ENCODE measurements around the gene ADAMTS8.

ADAMTS8 gene

GRCh38 chr11:130413405-130414106 lies 14.9 kb downstream of the ADAMTS8 start:
- Histone ChIP-seq H4K20me1 (ENCODE audit: insufficient read depth, low read length) (no peaks in the 10 kb centered on the region), H3K36me3 (replicated peaks; ENCODE audit: low read depth, low read length) (no peaks in the 10 kb centered on the region), H3K4me1 (ENCODE audit: low read length) (peaks cover 7% of the 10 kb centered on the region; the same call in 1 of the 2 replicates), H3K79me2 (ENCODE audit: low read length) (no peaks in the 10 kb centered on the region), H3K4me2 (ENCODE audit: low read length) (no peak overlapping the region), H3K9me3 (ENCODE audit: insufficient read depth, low read length) (no peaks in the 10 kb centered on the region), H2AFZ (ENCODE audit: low read depth, low read length) (no peak overlapping the region), H3K27ac (ENCODE audit: low read length) (no peak overlapping the region), H3K27me3 (ENCODE audit: low read depth, low read length) (peaks cover 29% of the 10 kb centered on the region), H3K4me3 (ENCODE audit: low read length) (no peak overlapping the region), H3K9ac (ENCODE audit: low read length) (no peak overlapping the region)
- TF ChIP-seq EZH2phosphoT487 (IDR thresholded peaks at IDR 0.05; ENCODE audit: low read depth) (no peak), CTCF (IDR thresholded peaks at IDR 0.05; ENCODE audit: low read depth, low read length) (no peak)

- no peak for TF ChIP-seq CTCF (IDR thresholded peaks at IDR 0.05; ENCODE audit: low read depth, low read length)
- no peak for TF ChIP-seq EZH2phosphoT487 (IDR thresholded peaks at IDR 0.05; ENCODE audit: low read depth)
- no peak overlapping the region for H3K27ac ChIP-seq (ENCODE audit: low read length)
- H3K9ac ChIP-seq (ENCODE audit: low read length): no peak overlapping the region
- no peaks in the 10 kb centered on the region for H3K79me2 ChIP-seq (ENCODE audit: low read length)
- no peak overlapping the region for H2AFZ ChIP-seq (ENCODE audit: low read depth, low read length)
- H3K9me3 ChIP-seq (ENCODE audit: insufficient read depth, low read length): no peaks in the 10 kb centered on the region
- peaks cover 29% of the 10 kb centered on the region for H3K27me3 ChIP-seq (ENCODE audit: low read depth, low read length)
- no peaks in the 10 kb centered on the region for H3K36me3 ChIP-seq (replicated peaks; ENCODE audit: low read depth, low read length)
- H3K4me1 ChIP-seq (ENCODE audit: low read length): peaks cover 7% of the 10 kb centered on the region; the same call in 1 of the 2 replicates
- H4K20me1 ChIP-seq (ENCODE audit: insufficient read depth, low read length): no peaks in the 10 kb centered on the region
- H3K4me2 ChIP-seq (ENCODE audit: low read length): no peak overlapping the region
- no peak overlapping the region for H3K4me3 ChIP-seq (ENCODE audit: low read length)
Observed at GRCh38 chr11:130411223-130411622, 17.2 kb downstream of the ADAMTS8 start.

GRCh38 chr11:130409594-130410388 lies 18.6 kb downstream of the ADAMTS8 start:
- Histone ChIP-seq H3K9ac (ENCODE audit: low read length) (no peak overlapping the region), H2AFZ (ENCODE audit: low read depth, low read length) (no peak overlapping the region), H3K27ac (ENCODE audit: low read length) (no peak overlapping the region), H3K36me3 (replicated peaks; ENCODE audit: low read depth, low read length) (no peaks in the 10 kb centered on the region), H4K20me1 (ENCODE audit: insufficient read depth, low read length) (no peaks in the 10 kb centered on the region), H3K27me3 (ENCODE audit: low read depth, low read length) (peaks cover 29% of the 10 kb centered on the region), H3K4me3 (ENCODE audit: low read length) (no peak overlapping the region), H3K9me3 (ENCODE audit: insufficient read depth, low read length) (no peaks in the 10 kb centered on the region), H3K4me1 (ENCODE audit: low read length) (peaks cover 7% of the 10 kb centered on the region; the same call in 1 of the 2 replicates), H3K79me2 (ENCODE audit: low read length) (no peaks in the 10 kb centered on the region), H3K4me2 (ENCODE audit: low read length) (no peak overlapping the region)
- no peak for TF ChIP-seq CTCF (IDR thresholded peaks at IDR 0.05; ENCODE audit: low read depth, low read length)
- TF ChIP-seq EZH2phosphoT487 (IDR thresholded peaks at IDR 0.05; ENCODE audit: low read depth): no peak

- Histone ChIP-seq H3K9ac (ENCODE audit: low read length) (no peak overlapping the region), H3K27ac (ENCODE audit: low read length) (no peak overlapping the region), H3K9me3 (ENCODE audit: insufficient read depth, low read length) (no peaks in the 10 kb centered on the region), H3K4me3 (ENCODE audit: low read length) (no peak overlapping the region), H3K27me3 (ENCODE audit: low read depth, low read length) (peaks cover 29% of the 10 kb centered on the region), H3K36me3 (replicated peaks; ENCODE audit: low read depth, low read length) (no peaks in the 10 kb centered on the region), H4K20me1 (ENCODE audit: insufficient read depth, low read length) (no peaks in the 10 kb centered on the region), H3K4me1 (ENCODE audit: low read length) (no peaks in the 10 kb centered on the region), H3K4me2 (ENCODE audit: low read length) (no peak overlapping the region), H2AFZ (ENCODE audit: low read depth, low read length) (no peak overlapping the region), H3K79me2 (ENCODE audit: low read length) (no peaks in the 10 kb centered on the region)
- TF ChIP-seq CTCF (IDR thresholded peaks at IDR 0.05; ENCODE audit: low read depth, low read length) (no peak), EZH2phosphoT487 (IDR thresholded peaks at IDR 0.05; ENCODE audit: low read depth) (no peak)
Observed at GRCh38 chr11:130408901-130409300, 19.5 kb downstream of the ADAMTS8 start.

Measured in OCI-LY3 (cell line).